ENCODE results near the gene ANKUB1. TPM values are rescaled to one million over a fixed set of nuclear protein-coding genes. Genes with fewer than 3 reads are reported as not detected.

Gene ANKUB1
- polyA plus RNA-seq, 3 donors, result 0.05 TPM; not detected in 2

DNA sequence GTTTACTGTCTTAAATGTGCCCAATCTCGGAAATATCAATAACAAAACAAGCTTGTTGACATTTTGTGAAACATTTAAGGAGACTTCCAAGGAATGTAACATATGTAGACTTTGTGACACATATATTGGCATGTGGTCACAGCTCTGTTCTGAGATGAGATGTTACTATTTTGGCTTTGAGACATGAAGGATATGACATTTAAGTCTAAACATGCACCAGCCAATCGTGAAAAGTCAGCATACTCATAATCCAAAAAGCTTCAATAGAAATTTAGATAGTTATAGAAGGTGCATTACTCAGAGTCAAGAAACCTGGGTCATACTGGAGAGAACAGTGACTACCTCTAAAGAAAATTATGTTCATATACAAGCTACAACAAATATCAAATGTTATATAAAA, 53.5 kb downstream of the ANKUB1 start:
- H3K4me3 Mint-ChIP-seq, result no peak overlapping the region
- Histone ChIP-seq H3K4me1 (ENCODE audit: control insufficient read depth in 1 of 2, insufficient read depth in 2 of 2, low read length in 2 of 2) (no peaks in the 10 kb centered on the region), H3K9me3 (replicated peaks in 1 of 2; ENCODE audit: control insufficient read depth in 1 of 2, insufficient read depth in 1 of 2, low read length in 2 of 2) (no peaks in the 10 kb centered on the region)

DNA sequence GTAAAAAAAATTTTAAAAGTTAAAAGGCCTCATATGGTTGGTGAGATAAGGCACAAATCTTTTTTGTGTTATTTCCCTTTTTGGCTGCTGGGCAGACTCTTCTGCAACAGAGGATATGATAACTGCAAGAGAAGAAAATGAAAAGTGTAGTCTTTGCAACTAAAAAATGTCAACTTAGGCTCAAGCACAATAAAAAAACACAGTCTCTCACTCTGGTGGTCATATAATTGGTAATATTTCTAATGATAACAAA, 55.5 kb downstream of the ANKUB1 start:
- no peak for DNase-seq
- Histone ChIP-seq H2AFZ (ENCODE audit: insufficient read depth, low read depth, low read length, poor library complexity, severe bottlenecking) (no peak overlapping the region), H3K27me3 (ENCODE audit: control insufficient read depth in 2 of 2, insufficient read depth in 2 of 2, low read length in 2 of 2) (no peaks in the 10 kb centered on the region), H3K4me3 (replicated peaks in 1 of 3; ENCODE audit: low read depth in 2 of 3, low read length in 3 of 3) (no peak overlapping the region), H3K36me3 (replicated peaks in 1 of 2; ENCODE audit: control insufficient read depth in 1 of 2, insufficient read depth in 2 of 2, low read length in 2 of 2) (peaks cover 26 to 30% of the 10 kb centered on the region in 2 donors), H3K9ac (ENCODE audit: insufficient read depth, low read length, poor library complexity, severe bottlenecking) (no peak overlapping the region), H3K27ac (ENCODE audit: low read depth in 1 of 2, low read length in 2 of 2) (no peak overlapping the region), H3K9me3 (replicated peaks in 1 of 2; ENCODE audit: control insufficient read depth in 1 of 2, insufficient read depth in 1 of 2, low read length in 2 of 2) (no peaks in the 10 kb centered on the region), H3K4me2 (replicated peaks; ENCODE audit: extremely low read depth, low read length, poor library complexity, severe bottlenecking) (no peak overlapping the region), H4K20me1 (ENCODE audit: insufficient read depth, low read length) (no peaks in the 10 kb centered on the region), H3K79me2 (ENCODE audit: insufficient read depth, low read length) (no peaks in the 10 kb centered on the region), H3K4me1 (ENCODE audit: control insufficient read depth in 1 of 2, insufficient read depth in 2 of 2, low read length in 2 of 2) (no peaks in the 10 kb centered on the region)
- Mint-ChIP-seq H3K27ac (no peak overlapping the region), H3K4me3 (no peak overlapping the region), H3K36me3 (peaks cover 29 to 33% of the 10 kb centered on the region in 2 donors), H3K4me1 (no peaks in the 10 kb centered on the region), H3K27me3 (ENCODE audit: low read depth in 3 of 3) (peaks cover 0 to 8% (median 0%) of the 10 kb centered on the region in 3 donors), H3K9me3 (no peaks in the 10 kb centered on the region)
- intact Hi-C loops (cut with micrococcal nuclease), result no loop called here
- TF ChIP-seq, protein P1, sequence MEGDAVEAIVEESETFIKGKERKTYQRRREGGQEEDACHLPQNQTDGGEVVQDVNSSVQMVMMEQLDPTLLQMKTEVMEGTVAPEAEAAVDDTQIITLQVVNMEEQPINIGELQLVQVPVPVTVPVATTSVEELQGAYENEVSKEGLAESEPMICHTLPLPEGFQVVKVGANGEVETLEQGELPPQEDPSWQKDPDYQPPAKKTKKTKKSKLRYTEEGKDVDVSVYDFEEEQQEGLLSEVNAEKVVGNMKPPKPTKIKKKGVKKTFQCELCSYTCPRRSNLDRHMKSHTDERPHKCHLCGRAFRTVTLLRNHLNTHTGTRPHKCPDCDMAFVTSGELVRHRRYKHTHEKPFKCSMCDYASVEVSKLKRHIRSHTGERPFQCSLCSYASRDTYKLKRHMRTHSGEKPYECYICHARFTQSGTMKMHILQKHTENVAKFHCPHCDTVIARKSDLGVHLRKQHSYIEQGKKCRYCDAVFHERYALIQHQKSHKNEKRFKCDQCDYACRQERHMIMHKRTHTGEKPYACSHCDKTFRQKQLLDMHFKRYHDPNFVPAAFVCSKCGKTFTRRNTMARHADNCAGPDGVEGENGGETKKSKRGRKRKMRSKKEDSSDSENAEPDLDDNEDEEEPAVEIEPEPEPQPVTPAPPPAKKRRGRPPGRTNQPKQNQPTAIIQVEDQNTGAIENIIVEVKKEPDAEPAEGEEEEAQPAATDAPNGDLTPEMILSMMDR (IDR thresholded peaks at IDR 0.05), result no peak

More for the DNA sequence above, 53.5 kb downstream of the ANKUB1 start:
- TF ChIP-seq, protein P1 (IDR thresholded peaks at IDR 0.05), result no peak
- intact Hi-C loops (cut with micrococcal nuclease), result no loop called here
- no peaks in the 10 kb centered on the region for H3K9me3 Mint-ChIP-seq
- H3K27ac ChIP-seq (ENCODE audit: low read depth in 1 of 2, low read length in 2 of 2), result no peak overlapping the region
- H3K4me3 ChIP-seq (replicated peaks in 1 of 3; ENCODE audit: low read depth in 2 of 3, low read length in 3 of 3), result no peak overlapping the region
- no peak overlapping the region for H3K4me2 ChIP-seq (replicated peaks; ENCODE audit: extremely low read depth, low read length, poor library complexity, severe bottlenecking)
- H3K27me3 ChIP-seq (ENCODE audit: control insufficient read depth in 2 of 2, insufficient read depth in 2 of 2, low read length in 2 of 2), result no peaks in the 10 kb centered on the region
- H3K36me3 Mint-ChIP-seq, result peaks cover 43 to 44% of the 10 kb centered on the region in 2 donors
- peak overlapping the region in 1 of 7 donors; percentile 21 for H3K27ac Mint-ChIP-seq
- H2AFZ ChIP-seq (ENCODE audit: insufficient read depth, low read depth, low read length, poor library complexity, severe bottlenecking), result no peak overlapping the region
- H3K4me1 Mint-ChIP-seq, result no peaks in the 10 kb centered on the region
- no peak overlapping the region for H3K9ac ChIP-seq (ENCODE audit: insufficient read depth, low read length, poor library complexity, severe bottlenecking)
- no peaks in the 10 kb centered on the region for H3K27me3 Mint-ChIP-seq (ENCODE audit: low read depth in 3 of 3)
- no peak for DNase-seq
- 100% methylated on average over 1 of the region's 2 CpGs for WGBS (ENCODE audit: insufficient coverage)
- H3K36me3 ChIP-seq (replicated peaks in 1 of 2; ENCODE audit: control insufficient read depth in 1 of 2, insufficient read depth in 2 of 2, low read length in 2 of 2), result peaks cover 33 to 50% of the 10 kb centered on the region in 2 donors
- H3K79me2 ChIP-seq (ENCODE audit: insufficient read depth, low read length), result no peaks in the 10 kb centered on the region
- no peaks in the 10 kb centered on the region for H4K20me1 ChIP-seq (ENCODE audit: insufficient read depth, low read length)

All from CD14-positive monocyte (primary cell).